Tibial nerve (tissue), 4 donors: Measurements from ENCODE around the gene ARHGEF1. TPM values are rescaled to one million over a fixed set of nuclear protein-coding genes. Genes with fewer than 3 reads are reported as not detected.

ENCODE experiments used
- DNase-seq, 2 donors: peaks; one replicate each; pipeline ENCODE4 v3.0.0-alpha.2; 2019; ENCODE audit warnings: low spot score in 2 of 2
- H3K27ac ChIP-seq, 4 donors: fragments of 200-600 bp; sonication (generic) in 3 of 4; one replicate each; pipeline ENCODE4 v1.5.1; 2017 to 2019; ENCODE audit warnings: mild to moderate bottlenecking in 1 of 4
- H3K27me3 ChIP-seq, 2 donors: fragments of 200-600 bp; sonication (generic) in 1 of 2; one replicate each; pipeline versions ENCODE4 v1.5.1 to v1.6.0; 2017 to 2019
- H3K36me3 ChIP-seq, 3 donors: fragments of 200-600 bp; sonication (generic); one replicate each; pipeline ENCODE4 v1.5.1; 2018 to 2019
- H3K4me1 ChIP-seq, 4 donors: fragments of 200-600 bp; sonication (generic) in 3 of 4; one replicate each; pipeline ENCODE4 v1.5.1; 2017 to 2019
- H3K4me3 ChIP-seq, 4 donors: fragments of 200-600 bp; sonication (generic) in 3 of 4; one replicate each; pipeline ENCODE4 v1.5.1; 2017 to 2019; ENCODE audit warnings: mild to moderate bottlenecking in 1 of 4, moderate library complexity in 1 of 4
- H3K9me3 ChIP-seq, 4 donors: fragments of 200-600 bp; sonication (generic) in 3 of 4; one replicate each; pipeline ENCODE4 v1.5.1; 2017 to 2019
- EP300 ChIP-seq, 2 donors: sonication (generic); formaldehyde crosslinking; IDR thresholded peaks; one replicate each; pipeline ENCODE4 v1.6.1; 2017; ENCODE audit warnings: antibody characterized with exemption in 2 of 2, mild to moderate bottlenecking in 1 of 2
- POLR2A ChIP-seq, 2 donors: fragments of 450-650 bp; IDR thresholded peaks; one replicate each; pipeline ENCODE4 v1.6.1; 2017; ENCODE audit warnings: antibody characterized with exemption in 2 of 2, mild to moderate bottlenecking in 2 of 2, moderate library complexity in 2 of 2
- WGBS, 2 donors: methylation state at CpG; one replicate each; pipeline ENCODE4 v1.1.5; 2018; 5-methylcytosine and 5-hydroxymethylcytosine counted together
- total RNA-seq, 4 donors: library from RNA; depleted of rRNA; stranded (reverse); fragments of >200 nt; gene quantifications; one replicate each; pipeline ENCODE4 v1.1.0, GENCODE V29; 2016
- TF ChIP-seq, protein P1 (sequence below), 5 experiments: fragments of 200-600 bp in 3 of 5; fragments of 450-650 bp in 2 of 5; sonication (generic) in 3 of 5; IDR thresholded peaks; one replicate each; pipeline ENCODE4 v1.5.1; 2016 to 2019; ENCODE audit warnings: antibody characterized with exemption in 5 of 5, mild to moderate bottlenecking in 3 of 5, moderate library complexity in 2 of 5

Gene ARHGEF1
- total RNA-seq, 4 donors from 2014 or later, result 68.4 to 225 (median 121) TPM

DNA sequence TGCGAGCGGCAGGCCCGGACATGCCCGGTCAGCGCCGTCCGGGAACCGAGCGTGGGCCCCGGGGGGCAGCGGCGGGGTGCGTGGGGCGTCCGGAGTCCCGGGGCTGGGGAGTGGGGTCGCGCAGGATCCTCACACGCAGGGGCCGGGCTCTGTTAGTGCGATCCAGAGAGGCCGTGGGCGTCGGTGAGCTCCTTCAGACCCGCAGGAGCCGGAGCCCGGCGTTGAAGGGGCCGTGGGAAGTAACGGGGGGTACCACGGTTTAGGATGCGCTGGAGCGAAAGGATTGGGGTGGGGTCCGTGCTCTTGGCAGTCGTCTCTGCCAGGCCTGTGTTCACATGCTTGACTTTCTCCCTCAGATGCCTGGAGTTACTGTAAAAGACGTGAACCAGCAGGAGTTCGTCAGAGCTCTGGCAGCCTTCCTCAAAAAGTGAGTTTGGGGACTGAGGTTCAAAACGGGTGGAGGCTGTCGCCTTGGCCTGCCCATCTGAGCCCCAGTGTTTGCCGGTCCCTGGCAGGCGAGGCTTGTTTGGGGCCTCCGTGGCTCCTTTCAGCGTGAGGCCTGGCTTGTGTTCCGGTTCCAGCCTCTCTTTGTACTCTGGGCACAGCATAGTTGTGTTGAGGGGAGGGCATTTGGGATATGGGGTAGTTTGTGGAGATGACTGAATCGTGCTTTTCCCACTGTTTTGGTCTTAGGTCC lies 22.4 kb upstream of the ARHGEF1 start:
- WGBS, 2 donors, result 0 to 2% methylated on average over 25 to 33 of the region's 45 CpGs
- H3K27ac ChIP-seq, result peak overlapping the region; percentile 85 to 98 (median 93)
- H3K4me1 ChIP-seq, result peaks cover 3 to 51% (median 32%) of the 10 kb centered on the region in 4 donors
- TF ChIP-seq EP300 (IDR thresholded peaks at IDR 0.05) (no peak), POLR2A (IDR thresholded peaks at IDR 0.05) (no peak)
- TF ChIP-seq, protein P1, sequence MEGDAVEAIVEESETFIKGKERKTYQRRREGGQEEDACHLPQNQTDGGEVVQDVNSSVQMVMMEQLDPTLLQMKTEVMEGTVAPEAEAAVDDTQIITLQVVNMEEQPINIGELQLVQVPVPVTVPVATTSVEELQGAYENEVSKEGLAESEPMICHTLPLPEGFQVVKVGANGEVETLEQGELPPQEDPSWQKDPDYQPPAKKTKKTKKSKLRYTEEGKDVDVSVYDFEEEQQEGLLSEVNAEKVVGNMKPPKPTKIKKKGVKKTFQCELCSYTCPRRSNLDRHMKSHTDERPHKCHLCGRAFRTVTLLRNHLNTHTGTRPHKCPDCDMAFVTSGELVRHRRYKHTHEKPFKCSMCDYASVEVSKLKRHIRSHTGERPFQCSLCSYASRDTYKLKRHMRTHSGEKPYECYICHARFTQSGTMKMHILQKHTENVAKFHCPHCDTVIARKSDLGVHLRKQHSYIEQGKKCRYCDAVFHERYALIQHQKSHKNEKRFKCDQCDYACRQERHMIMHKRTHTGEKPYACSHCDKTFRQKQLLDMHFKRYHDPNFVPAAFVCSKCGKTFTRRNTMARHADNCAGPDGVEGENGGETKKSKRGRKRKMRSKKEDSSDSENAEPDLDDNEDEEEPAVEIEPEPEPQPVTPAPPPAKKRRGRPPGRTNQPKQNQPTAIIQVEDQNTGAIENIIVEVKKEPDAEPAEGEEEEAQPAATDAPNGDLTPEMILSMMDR (IDR thresholded peaks at IDR 0.05), result no peak
- H3K4me3 ChIP-seq, result peak overlapping the region; percentile 66 to 98 (median 94)
- H3K27me3 ChIP-seq, result peaks cover 0 to under 1% of the 10 kb centered on the region in 2 donors
- H3K9me3 ChIP-seq, result no peaks in the 10 kb centered on the region
- no peak for DNase-seq
- H3K36me3 ChIP-seq, result peaks cover 0 to 44% (median 0%) of the 10 kb centered on the region in 3 donors

DNA sequence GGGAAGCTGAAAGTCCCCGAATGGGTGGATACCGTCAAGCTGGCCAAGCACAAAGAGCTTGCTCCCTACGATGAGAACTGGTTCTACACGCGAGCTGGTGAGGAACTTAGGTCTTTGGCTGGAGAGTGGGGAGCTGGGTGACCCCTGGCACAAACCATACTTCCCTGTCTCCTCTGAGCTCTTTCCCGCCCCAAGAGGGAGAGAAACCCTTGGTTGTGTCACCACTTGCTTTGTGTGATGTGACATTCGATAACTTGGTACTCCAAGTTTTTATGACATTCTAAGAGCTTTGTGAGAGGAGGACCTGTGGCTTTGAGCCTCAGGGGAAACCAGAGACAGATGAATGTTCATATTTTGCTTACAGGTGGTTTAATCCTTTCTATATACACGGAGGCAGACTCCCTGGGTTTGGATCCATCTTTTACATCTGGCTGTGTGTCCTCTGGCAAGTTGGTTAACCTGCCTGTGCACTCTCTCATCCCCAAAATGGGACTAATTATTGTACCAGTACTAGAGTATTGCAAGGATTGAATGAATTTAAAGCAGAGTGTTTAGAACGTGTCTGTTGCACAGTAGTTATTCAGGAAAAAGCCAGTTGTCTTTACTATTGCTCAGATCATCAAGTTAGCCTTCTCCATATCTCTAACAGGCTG lies 21.7 kb upstream of the ARHGEF1 start:
- H3K4me1 ChIP-seq, result peaks cover 3 to 55% (median 32%) of the 10 kb centered on the region in 4 donors
- no peaks in the 10 kb centered on the region for H3K9me3 ChIP-seq
- no peaks in the 10 kb centered on the region for H3K27me3 ChIP-seq
- H3K4me3 ChIP-seq, result peak overlapping the region; percentile 66 to 98 (median 94)
- WGBS, 2 donors, result 32 to 39% methylated on average over 9 of the region's 9 CpGs
- H3K36me3 ChIP-seq, result peaks cover 0 to 48% (median 0%) of the 10 kb centered on the region in 3 donors
- DNase-seq, result no peak
- no peak for TF ChIP-seq POLR2A (IDR thresholded peaks at IDR 0.05)
- TF ChIP-seq, protein P1 (IDR thresholded peaks at IDR 0.05), result no peak
- no peak for TF ChIP-seq EP300 (IDR thresholded peaks at IDR 0.05)
- H3K27ac ChIP-seq, result peak overlapping the region; percentile 85 to 98 (median 93)

DNA sequence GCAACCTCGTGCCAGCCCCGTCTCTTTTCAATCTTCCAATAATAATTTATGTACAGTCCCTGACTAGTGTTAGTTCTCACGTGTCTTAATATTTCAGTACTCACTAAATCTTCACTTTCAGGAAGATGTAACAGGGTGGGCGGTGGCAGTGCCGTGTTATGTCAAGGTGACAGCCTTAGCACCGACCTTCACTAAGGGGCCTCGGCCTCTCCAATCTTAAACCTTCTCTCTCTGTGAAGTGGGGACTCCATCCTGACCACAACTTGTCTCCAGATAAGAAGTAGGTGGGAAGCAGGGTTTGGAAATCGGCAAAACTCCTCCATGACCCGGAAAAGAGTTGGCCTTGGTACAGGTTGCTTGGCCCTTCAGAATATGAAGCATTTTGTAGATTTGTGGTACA lies 21.1 kb upstream of the ARHGEF1 start:
- peaks cover 3 to 61% (median 32%) of the 10 kb centered on the region in 4 donors for H3K4me1 ChIP-seq
- no peak for DNase-seq
- no peaks in the 10 kb centered on the region for H3K27me3 ChIP-seq
- no peaks in the 10 kb centered on the region for H3K9me3 ChIP-seq
- no peak overlapping the region for H3K27ac ChIP-seq
- no peak for TF ChIP-seq POLR2A (IDR thresholded peaks at IDR 0.05)
- TF ChIP-seq, protein P1 (IDR thresholded peaks at IDR 0.05), result no peak
- TF ChIP-seq EP300 (IDR thresholded peaks at IDR 0.05), result no peak
- peak overlapping the region in 1 of 4 donors; percentile 5 for H3K4me3 ChIP-seq
- 77 to 90% methylated on average over 9 of the region's 9 CpGs for WGBS, 2 donors
- H3K36me3 ChIP-seq, result peaks cover 0 to 54% (median 0%) of the 10 kb centered on the region in 3 donors

DNA sequence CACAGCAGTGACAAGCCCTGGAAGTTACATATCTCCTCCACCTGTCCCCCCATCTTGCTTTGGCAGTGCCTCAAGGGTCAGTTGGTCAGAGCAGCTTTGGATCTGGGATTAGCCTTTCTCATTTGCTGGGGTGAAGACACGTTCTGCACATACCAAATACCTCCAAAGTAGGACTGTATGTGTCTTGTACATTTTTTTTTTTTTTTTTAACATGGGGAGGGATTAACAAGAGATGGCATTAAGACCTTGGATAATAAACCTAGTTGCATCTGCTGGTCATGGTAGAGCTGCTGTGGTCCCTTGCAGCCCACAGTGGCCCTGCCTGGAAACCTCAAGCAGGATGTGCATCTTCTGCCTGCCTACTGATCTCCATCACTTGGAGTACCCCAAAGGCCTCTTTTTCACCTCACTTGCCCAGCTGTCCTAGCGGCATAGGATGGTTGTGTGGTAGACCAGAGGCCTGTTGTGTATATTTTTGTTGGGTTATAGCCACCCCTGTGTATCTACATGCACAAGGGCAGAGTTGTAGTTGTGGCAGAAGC lies 20.5 kb upstream of the ARHGEF1 start:
- Histone ChIP-seq H3K27ac (no peak overlapping the region), H3K27me3 (no peaks in the 10 kb centered on the region), H3K36me3 (peaks cover 0 to 61% (median 0%) of the 10 kb centered on the region in 3 donors), H3K4me1 (peaks cover 3 to 62% (median 32%) of the 10 kb centered on the region in 4 donors), H3K9me3 (no peaks in the 10 kb centered on the region), H3K4me3 (no peak overlapping the region)
- WGBS, 2 donors, result 72 to 78% methylated on average over 2 of the region's 2 CpGs
- TF ChIP-seq EP300 (IDR thresholded peaks at IDR 0.05), result no peak
- no peak for TF ChIP-seq POLR2A (IDR thresholded peaks at IDR 0.05)
- no peak for DNase-seq

DNA sequence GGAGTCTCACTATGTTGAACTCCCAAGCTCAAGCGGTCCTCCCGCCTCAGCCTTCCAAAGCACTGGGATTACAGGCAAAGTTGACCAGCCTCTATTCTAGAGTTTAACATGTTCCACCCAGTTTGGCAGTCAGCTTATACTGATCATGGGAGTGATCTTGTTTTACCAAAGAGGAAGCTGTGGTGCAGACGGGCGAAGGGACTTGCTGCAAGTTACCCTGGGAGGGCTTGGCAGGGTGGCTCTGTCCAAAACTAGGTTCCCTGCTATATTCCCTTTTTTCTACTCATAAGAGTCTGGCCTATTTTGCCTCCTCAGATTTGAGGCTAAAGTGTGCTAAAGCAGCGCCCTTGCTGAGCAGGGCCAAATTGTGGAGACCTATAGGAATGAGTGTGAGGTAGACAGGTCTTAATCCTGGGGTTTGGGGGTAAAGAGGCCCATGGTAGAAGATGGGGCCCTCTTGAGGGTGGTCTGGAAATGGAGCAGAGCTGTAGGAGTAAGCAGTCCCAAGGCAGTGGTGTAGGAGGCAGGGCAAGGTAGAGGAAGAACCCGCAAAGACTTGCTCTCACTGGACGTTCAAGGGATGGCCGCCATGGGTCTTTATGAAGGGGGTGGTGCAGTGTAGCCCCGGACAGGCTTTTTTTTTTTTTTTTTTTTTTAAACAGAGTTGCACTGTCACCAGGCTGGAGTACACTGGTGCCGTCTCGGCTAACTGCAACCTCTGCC lies 19.6 kb upstream of the ARHGEF1 start:
- no peak overlapping the region for H3K4me3 ChIP-seq
- no peaks in the 10 kb centered on the region for H3K9me3 ChIP-seq
- TF ChIP-seq, protein P1 (IDR thresholded peaks at IDR 0.05), result no peak
- TF ChIP-seq EP300 (IDR thresholded peaks at IDR 0.05) (no peak), POLR2A (IDR thresholded peaks at IDR 0.05) (no peak)
- no peak for DNase-seq
- WGBS, 2 donors, result 80 to 85% methylated on average over 11 of the region's 11 CpGs
- no peaks in the 10 kb centered on the region for H3K27me3 ChIP-seq
- peaks cover 0 to 70% (median 0%) of the 10 kb centered on the region in 3 donors for H3K36me3 ChIP-seq
- no peak overlapping the region for H3K27ac ChIP-seq
- peaks cover 3 to 62% (median 32%) of the 10 kb centered on the region in 4 donors for H3K4me1 ChIP-seq
